Heart left ventricle (tissue), 16 donors: Measurements from ENCODE around the gene B3GALNT1. TPM values are rescaled to one million over a fixed set of nuclear protein-coding genes. Genes with fewer than 3 reads are reported as not detected.

Experiments used
- ATAC-seq, 4 donors: fragments of 200-7000 bp; cut with Tn5 transposase; one replicate each; pipeline ENCODE4 v1.9.1; 2020 to 2022; ENCODE audit warnings: moderate library complexity in 4 of 4, mild to moderate bottlenecking in 3 of 4, moderate number of reproducible peaks in 1 of 4
- DNase-seq, 5 donors: peaks; one replicate each; pipeline ENCODE4 v3.0.0-alpha.2; 2020
- H3K27ac ChIP-seq, 12 donors: fragments of 200-600 bp; sonication (generic) in 4 of 12; one replicate each; pipeline versions ENCODE4 v1.5.0 to v1.8.0; 2016 to 2022; ENCODE audit warnings: mild to moderate bottlenecking in 2 of 12
- H3K27me3 ChIP-seq, 9 donors: fragments of 200-600 bp; sonication (generic) in 2 of 9; one replicate each; pipeline versions ENCODE4 v1.5.1 to v1.8.0; 2016 to 2022; ENCODE audit warnings: mild to moderate bottlenecking in 3 of 9
- H3K36me3 ChIP-seq, 9 donors: fragments of 200-600 bp; sonication (generic) in 2 of 9; one replicate each; pipeline versions ENCODE4 v1.5.0 to v1.8.0; 2018 to 2022; ENCODE audit warnings: mild to moderate bottlenecking in 2 of 9
- H3K4me1 ChIP-seq, 12 donors: fragments of 200-600 bp; sonication (generic) in 4 of 12; one replicate each; pipeline versions ENCODE4 v1.5.0 to v1.8.0; 2016 to 2022; ENCODE audit warnings: mild to moderate bottlenecking in 3 of 12
- H3K4me3 ChIP-seq, 12 donors: fragments of 200-600 bp; sonication (generic) in 4 of 12; one replicate each; pipeline versions ENCODE4 v1.5.0 to v1.8.0; 2017 to 2022; ENCODE audit warnings: mild to moderate bottlenecking in 9 of 12, moderate library complexity in 4 of 12
- H3K9me3 ChIP-seq, 12 donors: fragments of 200-600 bp; sonication (generic) in 4 of 12; one replicate each; pipeline versions ENCODE4 v1.5.0 to v1.8.0; 2016 to 2022; ENCODE audit warnings: mild to moderate bottlenecking in 1 of 12
- CTCF ChIP-seq, 12 donors: fragments of 200-600 bp; sonication (generic) in 4 of 12; IDR thresholded peaks; one replicate each; pipeline versions ENCODE4 v1.5.0 to v1.8.0; 2018 to 2022; ENCODE audit warnings: antibody characterized with exemption in 12 of 12, mild to moderate bottlenecking in 5 of 12
- POLR2A ChIP-seq, 2 donors: fragments of 450-650 bp; IDR thresholded peaks; one replicate each; pipeline ENCODE4 v1.6.1; 2017; ENCODE audit warnings: antibody characterized with exemption in 2 of 2, mild to moderate bottlenecking in 2 of 2, moderate library complexity in 2 of 2
- WGBS, 4 donors: extraction: QIAGEN DNeasy Blood & Tissue Kit in 2 of 4; methylation state at CpG; one replicate each; pipeline versions ENCODE4 v1.1.5 to v1.1.7; 2013 to 2018; 5-methylcytosine and 5-hydroxymethylcytosine counted together
- intact Hi-C, 10 donors: fragments of 100-400 bp; cut with DNase I; formaldehyde crosslinking; loops; one replicate each; pipeline versions ENCODE4 v1.11.1 to v1.14.2; 2022
- polyA plus RNA-seq, 2 donors: library from polyadenylated mRNA; stranded (reverse); fragments of 200-250 nt; gene quantifications; one replicate each; pipeline ENCODE4 v1.2.3, GENCODE V29; 2013
- total RNA-seq, 9 donors: library from RNA; depleted of rRNA in 2 of 9; stranded (reverse); fragments of >200 nt in 2 of 9; fragmentation: NEBNext Ultra II Directional in 3 of 9; extraction: Animal tissue kit (Norgen Biotek cat#: 25700) in 3 of 9; gene quantifications; one replicate each; pipeline versions ENCODE4 v1.1.0 to v1.2.4, GENCODE V29; 2016 to 2023
- donor health status: ischemic (EF 13 %, LVEDD 7.1; RV severe dilation, severe dysfunction).
- donor health status: healthy with polysubstance abuse.
- donor health status: DM: no; HTN: yes; CAD: no.
- donor health status: DM: no; HTN: no; CAD: no.
- donor health status: ischemic (EF 25% LVEDD 6.9; RV normal size, moderate dysfunction).
- donor health status: ischemic (EF 25% LVEDD 5.7; RV mildly dilated, moderate dysfunction).
- donor health status: healthy.
- donor health status: DM: yes; HTN: yes; CAD: no.
- donor health status: ischemic (EF 35%, LVEDD 5.7; RV mildly dilated, moderate dysfunction).
- donor health status: nonischemic (EF 11% LVEDD 7.7; RV severe dilation, severe dysfunction).
- donor health status: DM: yes; HTN: yes; CAD: no.
- donor health status: PGD.
- donor health status: ischemic (EF 29% LVEDD 5.4; RV normal size, mild dysfunction).
- donor health status: nonischemic (EF 23%, LVEDD 6.1; RV moderate dilation, normal function).

The B3GALNT1 gene
- total and polyA plus RNA-seq, 11 donors, result 15.2 to 94.6 (median 63.3) TPM

GRCh38 chr3:161100994-161101393, 4.2 kb downstream of the B3GALNT1 start:
- H3K27ac ChIP-seq, result peak overlapping the region; percentile 39 to 97 (median 84)
- DNase-seq (peak in 2 of 5 donors; percentile 29 to 43), ATAC-seq (peak; percentile 6 to 43 (median 28))
- peaks cover 0 to 63% (median 17%) of the 10 kb centered on the region in 12 donors for H3K4me1 ChIP-seq
- 50 to 82% (median 63%) methylated on average over 6 of the region's 6 CpGs for WGBS, 4 donors
- no peak for TF ChIP-seq CTCF (IDR thresholded peaks at IDR 0.05)
- no peak for TF ChIP-seq POLR2A (IDR thresholded peaks at IDR 0.05)
- H3K27me3 ChIP-seq, result no peaks in the 10 kb centered on the region
- H3K4me3 ChIP-seq, result peak overlapping the region in 4 of 12 donors; percentile 6 to 18 (median 11)
- H3K9me3 ChIP-seq, result no peaks in the 10 kb centered on the region
- peaks cover 0 to 43% (median 4%) of the 10 kb centered on the region in 9 donors for H3K36me3 ChIP-seq
- intact Hi-C loops, result loop anchor here in 4 of 10 donors (2.0 to 10.0 kb wide), 5 partner anchors 70 to 346 kb away; partner anchors contain the start of gene NMD3 (in 4 of the 4)

- Histone ChIP-seq H3K27me3 (no peaks in the 10 kb centered on the region), H3K36me3 (peaks cover 0 to 52% (median 4%) of the 10 kb centered on the region in 9 donors), H3K4me3 (no peak overlapping the region), H3K27ac (peak overlapping the region in 3 of 12 donors; percentile 3 to 42 (median 4)), H3K9me3 (no peaks in the 10 kb centered on the region), H3K4me1 (peaks cover 0 to 58% (median 4%) of the 10 kb centered on the region in 12 donors)
- 47 to 66% (median 61%) methylated on average over 7 of the region's 7 CpGs for WGBS, 4 donors
- TF ChIP-seq CTCF (IDR thresholded peaks at IDR 0.05) (peak in 11 of 12 donors; percentile 12 to 52 (median 33)), POLR2A (IDR thresholded peaks at IDR 0.05) (no peak)
- intact Hi-C loops, result loop anchor here in 2 of 10 donors (5.0 kb wide), 2 partner anchors 125 to 160 kb away; partner anchors contain the start of gene NMD3 (in 1 of the 2)
- DNase-seq (no peak), ATAC-seq (peak in 3 of 4 donors; percentile 7 to 19 (median 8))
These were observed 8.3 kb downstream of the B3GALNT1 start for GRCh38 chr3:161096771-161097367.

- TF ChIP-seq CTCF (IDR thresholded peaks at IDR 0.05) (no peak), POLR2A (IDR thresholded peaks at IDR 0.05) (no peak)
- ATAC-seq (no peak), DNase-seq (no peak)
- Histone ChIP-seq H3K36me3 (peaks cover 0 to 44% (median 4%) of the 10 kb centered on the region in 9 donors), H3K4me1 (peaks cover 0 to 50% (median 2%) of the 10 kb centered on the region in 12 donors), H3K4me3 (no peak overlapping the region), H3K9me3 (no peaks in the 10 kb centered on the region), H3K27me3 (no peaks in the 10 kb centered on the region), H3K27ac (no peak overlapping the region)
- intact Hi-C loops, result no loop called here
These were observed 11.3 kb downstream of the B3GALNT1 start for GRCh38 chr3:161093895-161094294.

- Histone ChIP-seq H3K4me3 (no peak overlapping the region), H3K27me3 (no peaks in the 10 kb centered on the region), H3K36me3 (peaks cover 0 to 64% (median 19%) of the 10 kb centered on the region in 9 donors), H3K9me3 (no peaks in the 10 kb centered on the region), H3K27ac (no peak overlapping the region), H3K4me1 (peaks cover 0 to 30% (median 11%) of the 10 kb centered on the region in 12 donors)
- no peak for ATAC-seq
- 72 to 84% (median 76%) methylated on average over 2 of the region's 2 CpGs for WGBS, 4 donors
- no peak for DNase-seq
- no peak for TF ChIP-seq CTCF (IDR thresholded peaks at IDR 0.05)
- no peak for TF ChIP-seq POLR2A (IDR thresholded peaks at IDR 0.05)
- intact Hi-C loops, result no loop called here
These were observed 20.9 kb downstream of the B3GALNT1 start for GRCh38 chr3:161084277-161084676.
